Endothelial cell of umbilical vein (primary cell): Measurements from ENCODE around the gene PLEKHM2.

ENCODE experiments used
- EZH2 ChIP-seq: IDR thresholded peaks from 2 replicates; pipeline ENCODE4 v1.6.1; 2012; ENCODE audit warnings: borderline replicate concordance, low read depth, mild to moderate bottlenecking, moderate library complexity, low read length, inconsistent platforms; ENCODE audit not compliant: severe bottlenecking
- JUN ChIP-seq: IDR thresholded peaks from 2 replicates; pipeline ENCODE4 v1.6.1; 2011; ENCODE audit warnings: borderline replicate concordance, low read depth; ENCODE audit not compliant: insufficient read length, insufficient read depth
- POLR2A ChIP-seq: IDR thresholded peaks from 2 replicates; pipeline ENCODE4 v1.6.1; 2012; ENCODE audit warnings: low read depth, mild to moderate bottlenecking, control low read depth, low read length
- POLR2AphosphoS5 ChIP-seq: IDR thresholded peaks from 2 replicates; pipeline ENCODE4 v1.6.1; 2012; ENCODE audit warnings: low read depth, mild to moderate bottlenecking, control low read depth, low read length, moderate library complexity; ENCODE audit not compliant: insufficient read depth
- TF ChIP-seq, protein P1 (sequence below), 2 donors: IDR thresholded peaks; 1 replicate in 1 of 2; 2 replicates in 1 of 2; pipeline ENCODE4 v1.5.1; 2011; ENCODE audit warnings: low read length in 2 of 2, mild to moderate bottlenecking in 2 of 2, moderate library complexity in 2 of 2, control low read depth in 1 of 2, inconsistent platforms in 1 of 2, low read depth in 1 of 2; ENCODE audit not compliant: insufficient read depth in 1 of 2; ENCODE audit errors: extremely low read depth in 1 of 2

DNA sequence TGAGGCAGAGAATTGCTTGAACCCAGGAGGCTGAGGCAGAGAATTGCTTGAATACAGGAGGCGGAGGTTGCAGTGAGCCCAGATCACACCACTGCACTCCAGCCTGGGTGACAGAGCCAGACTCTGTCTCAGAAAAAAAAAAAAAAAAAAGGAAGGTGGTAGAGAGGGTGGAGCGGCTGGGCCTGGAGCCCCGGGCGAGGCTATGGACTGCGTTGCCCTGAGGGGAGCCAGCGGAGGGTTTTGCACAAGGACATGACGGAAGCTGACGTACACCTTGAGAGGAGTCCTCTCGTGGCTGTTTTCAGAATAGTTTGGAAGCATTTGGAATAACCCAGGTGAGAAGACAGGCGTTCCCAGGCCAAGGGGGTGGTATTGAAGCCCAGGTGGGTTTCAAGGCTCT is 67.6 kb downstream of the PLEKHM2 start:
- TF ChIP-seq, protein P1, sequence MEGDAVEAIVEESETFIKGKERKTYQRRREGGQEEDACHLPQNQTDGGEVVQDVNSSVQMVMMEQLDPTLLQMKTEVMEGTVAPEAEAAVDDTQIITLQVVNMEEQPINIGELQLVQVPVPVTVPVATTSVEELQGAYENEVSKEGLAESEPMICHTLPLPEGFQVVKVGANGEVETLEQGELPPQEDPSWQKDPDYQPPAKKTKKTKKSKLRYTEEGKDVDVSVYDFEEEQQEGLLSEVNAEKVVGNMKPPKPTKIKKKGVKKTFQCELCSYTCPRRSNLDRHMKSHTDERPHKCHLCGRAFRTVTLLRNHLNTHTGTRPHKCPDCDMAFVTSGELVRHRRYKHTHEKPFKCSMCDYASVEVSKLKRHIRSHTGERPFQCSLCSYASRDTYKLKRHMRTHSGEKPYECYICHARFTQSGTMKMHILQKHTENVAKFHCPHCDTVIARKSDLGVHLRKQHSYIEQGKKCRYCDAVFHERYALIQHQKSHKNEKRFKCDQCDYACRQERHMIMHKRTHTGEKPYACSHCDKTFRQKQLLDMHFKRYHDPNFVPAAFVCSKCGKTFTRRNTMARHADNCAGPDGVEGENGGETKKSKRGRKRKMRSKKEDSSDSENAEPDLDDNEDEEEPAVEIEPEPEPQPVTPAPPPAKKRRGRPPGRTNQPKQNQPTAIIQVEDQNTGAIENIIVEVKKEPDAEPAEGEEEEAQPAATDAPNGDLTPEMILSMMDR (IDR thresholded peaks at IDR 0.05; ENCODE audit: extremely low read depth in 1 of 2, insufficient read depth in 1 of 2, low read depth in 1 of 2, low read length in 2 of 2) = no peak
- no peak for TF ChIP-seq POLR2A
- TF ChIP-seq JUN = no peak
- TF ChIP-seq POLR2AphosphoS5 = no peak
- no peak for TF ChIP-seq EZH2
